HS-27A (cell line): ENCODE measurements around the gene CYP1B1.
A peak's percentile ranks its signal among the peaks of the same experiment; 100 is the strongest.
"Not testable (repeated sequence)": the region's sequence is repeated elsewhere in the genome, so short reads cannot be mapped to it uniquely, and the experiment has no call there.

Experiments
- DNase-seq: peaks from one replicate; pipeline ENCODE4 v3.0.0-alpha.2; 2012; ENCODE audit warnings: low read depth, missing footprints

The CYP1B1 gene

GRCh38 chr2:38098421-38099098 lies 22.6 kb upstream of the CYP1B1 start:
- no peak for DNase-seq

- DNase-seq, result no peak
These were observed 22.0 kb upstream of the CYP1B1 start for GRCh38 chr2:38097988-38098385.

DNA sequence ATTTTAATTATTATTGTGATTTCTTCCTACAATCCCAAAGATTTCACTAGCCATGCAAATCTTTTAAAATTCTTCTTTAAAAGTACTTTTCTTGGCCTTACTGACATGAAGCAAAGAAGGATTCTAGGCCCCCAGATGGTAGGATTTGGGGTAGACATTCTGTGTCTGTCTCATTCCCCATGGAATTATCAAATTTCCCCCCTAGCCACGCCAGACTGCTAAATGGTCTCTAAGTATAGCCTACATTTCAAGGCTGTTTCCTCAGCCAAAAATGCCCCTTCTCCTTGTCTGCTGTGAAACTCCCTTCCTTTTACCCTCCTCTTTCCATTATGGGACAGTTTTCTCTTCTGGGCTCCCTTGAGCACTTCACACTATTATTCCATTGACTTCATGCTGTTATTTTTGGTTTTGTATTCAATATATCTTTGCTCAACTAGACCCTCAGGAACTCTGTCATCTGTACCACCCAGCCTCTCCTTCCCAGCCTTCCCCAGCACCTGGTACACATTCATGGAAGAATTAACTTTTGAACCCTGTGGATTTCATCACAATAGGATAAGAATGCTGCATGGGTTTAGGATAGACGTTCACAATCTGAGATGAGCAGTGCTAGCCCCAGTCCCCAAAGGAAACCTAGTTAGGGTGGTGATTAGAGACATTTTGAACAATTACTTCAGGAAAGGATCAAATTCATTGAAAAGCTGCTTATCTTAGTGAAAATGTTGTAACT lies 21.5 kb upstream of the CYP1B1 start:
- DNase-seq, result no peak

- DNase-seq, result no peak
These were observed 20.3 kb upstream of the CYP1B1 start for GRCh38 chr2:38095996-38096861.

DNA sequence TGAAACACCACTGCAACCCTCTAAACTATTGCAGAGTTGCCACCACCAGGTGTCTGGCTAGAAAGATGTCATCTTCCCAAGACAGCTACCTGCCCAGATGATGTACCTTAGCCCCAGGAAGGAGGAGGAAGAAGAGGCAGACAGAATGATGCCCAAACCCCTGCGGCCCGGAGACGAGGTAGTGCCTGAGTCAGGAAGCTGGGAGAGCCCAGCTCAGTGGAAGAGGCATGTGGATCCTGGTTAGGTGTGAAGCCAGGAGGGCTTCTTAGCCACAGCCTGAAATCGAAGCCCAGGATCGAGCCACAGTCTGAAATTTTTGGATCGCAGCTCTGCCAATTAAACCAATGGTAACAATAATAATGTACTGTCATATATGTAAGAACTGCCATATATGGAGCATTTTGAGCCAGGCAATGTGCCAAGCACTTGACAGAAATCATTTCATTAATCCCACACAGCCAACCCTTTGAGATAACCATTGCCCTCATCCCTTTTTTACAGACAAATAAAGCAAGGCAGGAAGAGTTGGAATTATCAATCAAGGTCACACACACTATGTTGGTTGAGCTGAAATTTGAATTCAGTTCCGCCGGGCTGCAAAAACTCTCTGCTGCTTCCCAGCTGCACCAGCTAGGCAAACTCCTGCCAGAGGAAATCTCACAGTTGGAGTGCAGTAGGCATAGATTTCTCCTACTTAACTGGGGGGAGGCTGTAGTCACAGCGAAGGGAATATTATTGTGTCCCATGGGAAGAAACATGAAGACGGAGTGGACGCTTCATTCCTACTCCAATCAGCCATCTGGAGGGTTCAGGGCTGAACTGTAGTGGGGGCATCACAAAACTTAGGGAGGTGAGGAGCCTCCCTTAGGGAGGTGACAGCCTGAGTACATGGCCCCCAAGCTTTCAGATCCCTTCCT lies 19.4 kb upstream of the CYP1B1 start:
- DNase-seq, result no peak

- DNase-seq, result no peak
These were observed 17.7 kb upstream of the CYP1B1 start for GRCh38 chr2:38093527-38094165.

- DNase-seq, result no peak
These were observed 16.4 kb upstream of the CYP1B1 start for GRCh38 chr2:38092196-38092902.

DNA sequence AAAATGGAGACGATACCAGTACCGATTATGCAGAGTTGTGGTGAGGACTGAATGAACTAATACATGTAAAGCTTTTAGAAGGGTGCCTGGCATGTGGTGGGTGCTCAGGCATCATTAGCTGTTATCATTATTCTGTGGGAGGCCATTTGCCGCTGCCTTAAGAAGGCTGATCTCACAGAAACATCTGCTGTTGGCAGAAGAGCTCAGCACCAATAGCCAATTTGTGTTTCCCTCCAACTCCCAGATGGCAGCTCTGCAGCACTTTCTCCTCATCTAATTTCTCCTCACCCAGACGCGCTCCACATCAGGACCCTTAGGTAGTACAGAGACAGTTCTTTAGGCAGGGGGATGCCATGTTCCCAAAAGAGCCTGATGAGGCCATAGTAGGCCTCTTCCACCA lies 15.8 kb upstream of the CYP1B1 start:
- DNase-seq, result no peak

- DNase-seq, result no peak
These were observed 15.0 kb upstream of the CYP1B1 start for GRCh38 chr2:38090928-38091327.

GRCh38 chr2:38090212-38090611 lies 14.3 kb upstream of the CYP1B1 start:
- not testable (repeated sequence) for DNase-seq

GRCh38 chr2:38085998-38086698 lies 10.2 kb upstream of the CYP1B1 start:
- not testable (repeated sequence) for DNase-seq

- DNase-seq, result not testable (repeated sequence)
These were observed 8.6 kb upstream of the CYP1B1 start for GRCh38 chr2:38084556-38084955.

DNA sequence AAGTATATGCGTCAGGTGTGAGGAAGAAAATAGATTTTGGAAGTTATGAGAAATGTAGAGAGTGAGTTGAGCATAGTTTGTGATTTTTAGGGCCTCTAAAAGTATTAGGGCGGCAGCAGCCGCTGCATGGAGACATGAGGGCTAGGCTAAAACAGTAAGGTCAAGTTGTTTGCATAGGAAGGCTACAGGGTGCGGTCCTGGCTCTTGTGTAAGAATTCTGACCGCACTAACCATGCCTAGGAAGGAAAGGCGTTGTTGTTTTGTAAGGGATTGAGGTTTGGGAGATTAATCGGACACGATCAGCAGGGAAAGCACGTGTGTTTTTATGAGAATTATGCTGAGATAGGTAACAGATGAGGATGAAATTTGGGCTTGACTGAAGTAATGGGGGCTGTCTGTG lies 6.8 kb upstream of the CYP1B1 start:
- DNase-seq, result not testable (repeated sequence)

DNA sequence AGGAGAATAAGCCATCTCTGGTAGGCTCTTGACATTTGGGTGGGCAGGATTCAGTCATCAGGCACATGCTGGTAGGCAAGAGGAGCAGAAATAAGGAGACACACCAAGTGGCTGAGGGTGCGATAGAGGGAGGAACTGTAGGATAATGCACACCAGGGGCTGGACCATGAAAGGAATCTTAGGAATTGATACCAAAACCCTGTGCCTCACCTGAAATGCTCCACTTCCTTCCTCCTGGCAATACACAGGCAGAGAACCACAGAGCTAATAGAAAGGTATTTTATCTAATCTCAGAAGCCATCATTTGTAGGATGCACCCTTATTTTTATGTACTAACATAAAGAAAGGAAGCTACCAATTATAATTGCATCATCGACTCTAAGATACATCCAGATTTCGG lies 4.4 kb upstream of the CYP1B1 start:
- no peak for DNase-seq

- no peak for DNase-seq
These were observed 3.4 kb upstream of the CYP1B1 start for GRCh38 chr2:38079116-38080052.

DNA sequence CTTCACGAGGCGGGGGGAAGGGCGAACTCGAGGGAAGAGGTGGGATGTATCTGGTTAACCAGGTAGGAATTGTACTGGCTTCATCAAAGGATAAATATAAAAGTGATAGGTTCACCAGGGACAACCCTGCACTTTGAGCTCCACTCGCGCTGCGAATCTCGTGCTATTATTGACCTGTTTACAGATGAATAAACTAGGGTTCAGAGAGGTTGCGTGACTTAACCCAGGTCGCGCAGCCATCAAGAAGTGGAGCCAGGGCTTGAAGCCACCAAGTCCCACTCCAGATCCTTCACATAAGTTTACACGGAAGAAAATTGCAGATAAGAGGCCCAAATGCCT lies 1.4 kb upstream of the CYP1B1 start:
- DNase-seq, result no peak

DNA sequence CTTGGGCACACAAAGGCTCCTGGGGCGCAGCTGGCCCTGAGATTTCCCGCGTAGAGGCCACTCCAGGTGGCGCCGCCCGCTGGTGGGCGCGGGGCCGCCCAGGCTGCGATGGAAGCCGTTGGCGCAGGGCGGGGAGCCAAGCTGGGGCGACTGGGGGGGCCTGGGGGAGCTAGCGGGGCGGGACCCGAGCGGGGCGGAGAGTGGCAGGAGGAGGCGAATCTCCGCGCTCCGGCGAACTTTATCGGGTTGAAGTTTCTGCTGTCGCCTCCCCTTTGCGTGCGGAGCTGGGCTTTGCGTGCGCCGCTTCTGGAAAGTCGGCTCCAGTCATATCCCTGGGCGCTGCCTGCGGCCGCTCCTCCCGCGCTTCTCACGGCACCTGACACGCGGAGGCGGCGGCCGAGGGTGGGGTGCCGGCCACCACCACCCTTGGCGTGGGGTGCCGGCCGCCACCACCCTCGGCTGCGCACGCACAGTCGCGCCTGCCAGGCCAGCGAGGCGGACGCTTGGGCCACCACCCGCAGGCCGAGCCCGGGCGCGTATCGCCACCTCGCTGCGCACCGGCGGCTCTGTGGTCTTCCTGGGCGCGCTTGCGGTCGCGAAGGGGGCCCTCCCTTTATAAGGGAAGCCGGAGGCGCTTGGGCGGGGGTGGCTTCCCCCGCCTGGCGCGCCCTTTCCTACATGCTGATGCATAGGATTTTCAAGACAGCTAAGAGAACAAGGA lies 919 bp upstream of the CYP1B1 start:
- peak; percentile 64 for DNase-seq

GRCh38 chr2:38076152-38076709 lies 280 bp upstream of the CYP1B1 start:
- DNase-seq, result peak; percentile 55
